ENCODE data around the gene ATP6V0A1. TPM values are rescaled to one million over a fixed set of nuclear protein-coding genes. Genes with fewer than 3 reads are reported as not detected.

The ATP6V0A1 gene
- total and polyA plus RNA-seq, 2 experiments from 2014 or later, result 23.9 to 42.3 TPM

GRCh38 chr17:42512246-42512645, 53.6 kb downstream of the ATP6V0A1 start:
- TF ChIP-seq JUNB (IDR thresholded peaks at IDR 0.05; ENCODE audit: unreplicated experiment) (no peak), POLR2AphosphoS5 (IDR thresholded peaks at IDR 0.05; ENCODE audit: low read depth) (no peak), EZH2 (IDR thresholded peaks at IDR 0.05; ENCODE audit: low read depth, unreplicated experiment) (no peak), ZNF114 (CRISPR knock-in tag; IDR thresholded peaks at IDR 0.05) (no peak), STAT1 (IDR thresholded peaks at IDR 0.05; ENCODE audit: unreplicated experiment) (no peak), CTCF (conservative IDR thresholded peaks at IDR 0.05; ENCODE audit: low read depth in 2 of 2) (no peak), NANOG (IDR thresholded peaks at IDR 0.05; ENCODE audit: borderline replicate concordance) (no peak), ZNF331 (CRISPR knock-in tag; IDR thresholded peaks at IDR 0.05; ENCODE audit: low read depth) (no peak), CREB1 (CRISPR knock-in tag; IDR thresholded peaks at IDR 0.05; ENCODE audit: low read depth) (no peak), EZH2phosphoT487 (IDR thresholded peaks at IDR 0.05; ENCODE audit: unreplicated experiment) (no peak)
- TF ChIP-seq, protein P1, sequence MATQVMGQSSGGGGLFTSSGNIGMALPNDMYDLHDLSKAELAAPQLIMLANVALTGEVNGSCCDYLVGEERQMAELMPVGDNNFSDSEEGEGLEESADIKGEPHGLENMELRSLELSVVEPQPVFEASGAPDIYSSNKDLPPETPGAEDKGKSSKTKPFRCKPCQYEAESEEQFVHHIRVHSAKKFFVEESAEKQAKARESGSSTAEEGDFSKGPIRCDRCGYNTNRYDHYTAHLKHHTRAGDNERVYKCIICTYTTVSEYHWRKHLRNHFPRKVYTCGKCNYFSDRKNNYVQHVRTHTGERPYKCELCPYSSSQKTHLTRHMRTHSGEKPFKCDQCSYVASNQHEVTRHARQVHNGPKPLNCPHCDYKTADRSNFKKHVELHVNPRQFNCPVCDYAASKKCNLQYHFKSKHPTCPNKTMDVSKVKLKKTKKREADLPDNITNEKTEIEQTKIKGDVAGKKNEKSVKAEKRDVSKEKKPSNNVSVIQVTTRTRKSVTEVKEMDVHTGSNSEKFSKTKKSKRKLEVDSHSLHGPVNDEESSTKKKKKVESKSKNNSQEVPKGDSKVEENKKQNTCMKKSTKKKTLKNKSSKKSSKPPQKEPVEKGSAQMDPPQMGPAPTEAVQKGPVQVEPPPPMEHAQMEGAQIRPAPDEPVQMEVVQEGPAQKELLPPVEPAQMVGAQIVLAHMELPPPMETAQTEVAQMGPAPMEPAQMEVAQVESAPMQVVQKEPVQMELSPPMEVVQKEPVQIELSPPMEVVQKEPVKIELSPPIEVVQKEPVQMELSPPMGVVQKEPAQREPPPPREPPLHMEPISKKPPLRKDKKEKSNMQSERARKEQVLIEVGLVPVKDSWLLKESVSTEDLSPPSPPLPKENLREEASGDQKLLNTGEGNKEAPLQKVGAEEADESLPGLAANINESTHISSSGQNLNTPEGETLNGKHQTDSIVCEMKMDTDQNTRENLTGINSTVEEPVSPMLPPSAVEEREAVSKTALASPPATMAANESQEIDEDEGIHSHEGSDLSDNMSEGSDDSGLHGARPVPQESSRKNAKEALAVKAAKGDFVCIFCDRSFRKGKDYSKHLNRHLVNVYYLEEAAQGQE (IDR thresholded peaks at IDR 0.05; ENCODE audit: unreplicated experiment), result no peak
- TF ChIP-seq, protein P2, sequence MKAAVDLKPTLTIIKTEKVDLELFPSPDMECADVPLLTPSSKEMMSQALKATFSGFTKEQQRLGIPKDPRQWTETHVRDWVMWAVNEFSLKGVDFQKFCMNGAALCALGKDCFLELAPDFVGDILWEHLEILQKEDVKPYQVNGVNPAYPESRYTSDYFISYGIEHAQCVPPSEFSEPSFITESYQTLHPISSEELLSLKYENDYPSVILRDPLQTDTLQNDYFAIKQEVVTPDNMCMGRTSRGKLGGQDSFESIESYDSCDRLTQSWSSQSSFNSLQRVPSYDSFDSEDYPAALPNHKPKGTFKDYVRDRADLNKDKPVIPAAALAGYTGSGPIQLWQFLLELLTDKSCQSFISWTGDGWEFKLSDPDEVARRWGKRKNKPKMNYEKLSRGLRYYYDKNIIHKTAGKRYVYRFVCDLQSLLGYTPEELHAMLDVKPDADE (IDR thresholded peaks at IDR 0.05), result no peak
- TF ChIP-seq, protein P3, sequence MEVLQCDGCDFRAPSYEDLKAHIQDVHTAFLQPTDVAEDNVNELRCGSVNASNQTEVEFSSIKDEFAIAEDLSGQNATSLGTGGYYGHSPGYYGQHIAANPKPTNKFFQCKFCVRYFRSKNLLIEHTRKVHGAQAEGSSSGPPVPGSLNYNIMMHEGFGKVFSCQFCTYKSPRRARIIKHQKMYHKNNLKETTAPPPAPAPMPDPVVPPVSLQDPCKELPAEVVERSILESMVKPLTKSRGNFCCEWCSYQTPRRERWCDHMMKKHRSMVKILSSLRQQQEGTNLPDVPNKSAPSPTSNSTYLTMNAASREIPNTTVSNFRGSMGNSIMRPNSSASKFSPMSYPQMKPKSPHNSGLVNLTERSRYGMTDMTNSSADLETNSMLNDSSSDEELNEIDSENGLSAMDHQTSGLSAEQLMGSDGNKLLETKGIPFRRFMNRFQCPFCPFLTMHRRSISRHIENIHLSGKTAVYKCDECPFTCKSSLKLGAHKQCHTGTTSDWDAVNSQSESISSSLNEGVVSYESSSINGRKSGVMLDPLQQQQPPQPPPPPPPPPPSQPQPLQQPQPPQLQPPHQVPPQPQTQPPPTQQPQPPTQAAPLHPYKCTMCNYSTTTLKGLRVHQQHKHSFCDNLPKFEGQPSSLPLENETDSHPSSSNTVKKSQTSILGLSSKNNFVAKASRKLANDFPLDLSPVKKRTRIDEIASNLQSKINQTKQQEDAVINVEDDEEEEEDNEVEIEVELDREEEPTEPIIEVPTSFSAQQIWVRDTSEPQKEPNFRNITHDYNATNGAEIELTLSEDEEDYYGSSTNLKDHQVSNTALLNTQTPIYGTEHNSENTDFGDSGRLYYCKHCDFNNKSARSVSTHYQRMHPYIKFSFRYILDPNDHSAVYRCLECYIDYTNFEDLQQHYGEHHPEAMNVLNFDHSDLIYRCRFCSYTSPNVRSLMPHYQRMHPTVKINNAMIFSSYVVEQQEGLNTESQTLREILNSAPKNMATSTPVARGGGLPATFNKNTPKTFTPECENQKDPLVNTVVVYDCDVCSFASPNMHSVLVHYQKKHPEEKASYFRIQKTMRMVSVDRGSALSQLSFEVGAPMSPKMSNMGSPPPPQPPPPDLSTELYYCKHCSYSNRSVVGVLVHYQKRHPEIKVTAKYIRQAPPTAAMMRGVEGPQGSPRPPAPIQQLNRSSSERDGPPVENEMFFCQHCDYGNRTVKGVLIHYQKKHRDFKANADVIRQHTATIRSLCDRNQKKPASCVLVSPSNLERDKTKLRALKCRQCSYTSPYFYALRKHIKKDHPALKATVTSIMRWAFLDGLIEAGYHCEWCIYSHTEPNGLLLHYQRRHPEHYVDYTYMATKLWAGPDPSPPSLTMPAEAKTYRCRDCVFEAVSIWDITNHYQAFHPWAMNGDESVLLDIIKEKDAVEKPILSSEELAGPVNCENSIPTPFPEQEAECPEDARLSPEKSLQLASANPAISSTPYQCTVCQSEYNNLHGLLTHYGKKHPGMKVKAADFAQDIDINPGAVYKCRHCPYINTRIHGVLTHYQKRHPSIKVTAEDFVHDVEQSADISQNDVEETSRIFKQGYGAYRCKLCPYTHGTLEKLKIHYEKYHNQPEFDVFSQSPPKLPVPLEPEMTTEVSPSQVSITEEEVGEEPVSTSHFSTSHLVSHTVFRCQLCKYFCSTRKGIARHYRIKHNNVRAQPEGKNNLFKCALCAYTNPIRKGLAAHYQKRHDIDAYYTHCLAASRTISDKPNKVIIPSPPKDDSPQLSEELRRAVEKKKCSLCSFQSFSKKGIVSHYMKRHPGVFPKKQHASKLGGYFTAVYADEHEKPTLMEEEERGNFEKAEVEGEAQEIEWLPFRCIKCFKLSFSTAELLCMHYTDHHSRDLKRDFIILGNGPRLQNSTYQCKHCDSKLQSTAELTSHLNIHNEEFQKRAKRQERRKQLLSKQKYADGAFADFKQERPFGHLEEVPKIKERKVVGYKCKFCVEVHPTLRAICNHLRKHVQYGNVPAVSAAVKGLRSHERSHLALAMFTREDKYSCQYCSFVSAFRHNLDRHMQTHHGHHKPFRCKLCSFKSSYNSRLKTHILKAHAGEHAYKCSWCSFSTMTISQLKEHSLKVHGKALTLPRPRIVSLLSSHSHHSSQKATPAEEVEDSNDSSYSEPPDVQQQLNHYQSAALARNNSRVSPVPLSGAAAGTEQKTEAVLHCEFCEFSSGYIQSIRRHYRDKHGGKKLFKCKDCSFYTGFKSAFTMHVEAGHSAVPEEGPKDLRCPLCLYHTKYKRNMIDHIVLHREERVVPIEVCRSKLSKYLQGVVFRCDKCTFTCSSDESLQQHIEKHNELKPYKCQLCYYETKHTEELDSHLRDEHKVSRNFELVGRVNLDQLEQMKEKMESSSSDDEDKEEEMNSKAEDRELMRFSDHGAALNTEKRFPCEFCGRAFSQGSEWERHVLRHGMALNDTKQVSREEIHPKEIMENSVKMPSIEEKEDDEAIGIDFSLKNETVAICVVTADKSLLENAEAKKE (CRISPR knock-in tag; IDR thresholded peaks at IDR 0.05), result no peak
- ATAC-seq, result no peak
- Mint-ChIP-seq H3K27ac (no peak overlapping the region), H3K36me3 (ENCODE audit: low read depth) (peaks cover 20% of the 10 kb centered on the region), H3K4me1 (no peaks in the 10 kb centered on the region), H3K9me3 (no peaks in the 10 kb centered on the region), H3K27me3 (ENCODE audit: insufficient read depth, low read depth, poor library complexity) (peaks cover 8% of the 10 kb centered on the region), H3K4me3 (no peak overlapping the region)
- H3K4me1 ChIP-seq (ENCODE audit: insufficient read depth), result no peaks in the 10 kb centered on the region
- H3K9me2 ChIP-seq (ENCODE audit: insufficient read depth), result no peaks in the 10 kb centered on the region
- H3K27ac ChIP-seq (ENCODE audit: low read depth), result no peak overlapping the region
- no peaks in the 10 kb centered on the region for H3K79me2 ChIP-seq (replicated peaks; ENCODE audit: insufficient read depth)
- 0 out of 2 replicates have a peak, but pooled peaks cover 4% of the 10 kb centered on the region for H4K20me1 ChIP-seq (replicated peaks; ENCODE audit: insufficient read depth)
- no peak overlapping the region for H2AFZ ChIP-seq
- peaks cover 5% of the 10 kb centered on the region; the same call in 1 of the 2 replicates for H3K36me3 ChIP-seq (ENCODE audit: insufficient read depth)
- H3K4me3 ChIP-seq, result no peak overlapping the region
- H3F3A ChIP-seq (replicated peaks; ENCODE audit: low read depth), result no peaks in the 10 kb centered on the region
- DNase-seq (ENCODE audit: low spot score), result no peak
- no peaks in the 10 kb centered on the region for H3K27me3 ChIP-seq (ENCODE audit: insufficient read depth)
- H3K4me2 ChIP-seq, result no peak overlapping the region

Data from GM23338 (cell line).